AG04449 (cell line): ENCODE results near the gene SYNDIG1.
A peak's percentile ranks its signal among the peaks of the same experiment; 100 is the strongest.

Source experiments
- CTCF ChIA-PET: fragments of 350-600 bp; formaldehyde crosslinking; extraction: SDS; loops from one replicate; lab custom pipeline; 2021; ENCODE audit warnings: antibody characterized with exemption; lab: Yijun Ruan, JAX
- POLR2A ChIA-PET: fragments of 400-600, 350-600 bp; formaldehyde crosslinking; extraction: SDS; loops from one replicate; lab custom pipeline; 2020; ENCODE audit warnings: antibody characterized with exemption, inconsistent platforms; lab: Yijun Ruan, JAX
- DNase-seq: peaks from one replicate; pipeline ENCODE4 v3.0.0-alpha.2; 2010; ENCODE audit warnings: low read depth, low spot score
- H3K4me3 ChIP-seq: 2 replicates; pipeline ENCODE4 v1.5.1; 2011; ENCODE audit warnings: low read depth, mild to moderate bottlenecking, control low read depth, low read length
- TF ChIP-seq, protein P1 (sequence below): IDR thresholded peaks from one replicate; pipeline ENCODE4 v1.5.1; 2011; ENCODE audit warnings: mild to moderate bottlenecking, moderate library complexity, low read length, control low read depth, inconsistent platforms; ENCODE audit not compliant: insufficient read depth; ENCODE audit errors: missing control alignments

SYNDIG1 gene

DNA sequence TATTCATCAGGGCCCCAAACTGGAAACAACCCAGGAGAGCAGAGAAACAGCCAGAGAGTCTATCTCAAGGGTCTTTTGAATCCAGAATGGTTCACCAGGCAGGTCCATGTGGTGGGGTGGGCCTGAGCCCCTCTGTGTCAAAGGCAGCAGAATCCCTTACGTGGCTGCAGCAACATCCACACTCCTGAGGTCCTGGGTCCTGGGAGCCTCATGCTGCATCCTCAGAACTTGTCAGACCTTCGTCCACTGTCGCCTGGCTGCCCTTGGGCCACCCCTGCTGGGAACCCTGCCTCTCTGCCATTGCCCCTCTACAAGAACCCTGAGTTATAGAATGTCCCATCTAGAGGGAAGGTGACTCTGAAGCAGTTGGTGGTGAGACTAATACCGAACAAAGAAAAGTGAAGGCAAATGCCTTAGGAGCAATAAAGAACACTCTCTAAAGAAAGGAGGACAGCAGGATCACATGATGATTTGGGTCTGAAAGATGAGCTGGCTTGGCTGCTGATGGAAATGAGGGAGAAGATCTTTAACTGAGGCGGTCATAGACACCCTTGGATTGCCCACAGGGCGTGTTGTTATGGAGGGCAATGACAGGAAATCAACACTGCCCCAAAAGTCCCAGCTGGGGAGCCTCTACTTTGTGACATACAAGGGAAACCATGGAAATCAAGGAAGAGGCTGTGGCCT is 161.2 kb downstream of the SYNDIG1 start:
- no peak for DNase-seq
- POLR2A ChIA-PET: no interaction called here
- H3K4me3 ChIP-seq: no peak overlapping the region
- CTCF ChIA-PET: interaction anchor here (1.2 kb wide), 1 partner anchor 143 kb away, joined by 3 read pairs; no protein-coding TSS in a partner anchor
- TF ChIP-seq, protein P1, sequence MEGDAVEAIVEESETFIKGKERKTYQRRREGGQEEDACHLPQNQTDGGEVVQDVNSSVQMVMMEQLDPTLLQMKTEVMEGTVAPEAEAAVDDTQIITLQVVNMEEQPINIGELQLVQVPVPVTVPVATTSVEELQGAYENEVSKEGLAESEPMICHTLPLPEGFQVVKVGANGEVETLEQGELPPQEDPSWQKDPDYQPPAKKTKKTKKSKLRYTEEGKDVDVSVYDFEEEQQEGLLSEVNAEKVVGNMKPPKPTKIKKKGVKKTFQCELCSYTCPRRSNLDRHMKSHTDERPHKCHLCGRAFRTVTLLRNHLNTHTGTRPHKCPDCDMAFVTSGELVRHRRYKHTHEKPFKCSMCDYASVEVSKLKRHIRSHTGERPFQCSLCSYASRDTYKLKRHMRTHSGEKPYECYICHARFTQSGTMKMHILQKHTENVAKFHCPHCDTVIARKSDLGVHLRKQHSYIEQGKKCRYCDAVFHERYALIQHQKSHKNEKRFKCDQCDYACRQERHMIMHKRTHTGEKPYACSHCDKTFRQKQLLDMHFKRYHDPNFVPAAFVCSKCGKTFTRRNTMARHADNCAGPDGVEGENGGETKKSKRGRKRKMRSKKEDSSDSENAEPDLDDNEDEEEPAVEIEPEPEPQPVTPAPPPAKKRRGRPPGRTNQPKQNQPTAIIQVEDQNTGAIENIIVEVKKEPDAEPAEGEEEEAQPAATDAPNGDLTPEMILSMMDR: no peak

GRCh38 chr20:24631173-24631505 is 161.7 kb downstream of the SYNDIG1 start:
- no peak for DNase-seq
- ChIA-PET POLR2A (no interaction called here), CTCF (interaction anchor here (1.2 kb wide), 1 partner anchor 143 kb away, joined by 3 read pairs; no protein-coding TSS in a partner anchor)
- no peak overlapping the region for H3K4me3 ChIP-seq
- TF ChIP-seq, protein P1: no peak

DNA sequence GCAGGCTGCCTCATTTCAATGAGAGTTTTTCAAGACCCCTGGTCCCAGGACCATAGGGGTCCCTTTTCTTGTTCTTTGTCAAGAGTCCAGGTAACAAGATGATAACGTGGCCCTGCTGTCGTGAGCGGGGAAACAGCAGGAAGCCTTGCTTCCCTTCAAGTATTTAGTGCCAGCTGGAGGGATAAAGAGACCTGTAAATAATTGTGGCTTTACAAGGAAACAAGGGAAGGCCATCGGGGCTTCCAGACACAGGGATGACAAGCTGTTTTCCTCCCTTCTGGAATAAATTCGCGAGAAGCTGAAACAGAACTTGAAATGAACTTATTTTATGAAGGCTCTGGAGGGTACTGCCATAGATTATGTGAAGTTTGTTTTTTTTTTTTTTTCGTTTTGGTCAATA is 163.2 kb downstream of the SYNDIG1 start:
- POLR2A ChIA-PET: no interaction called here

DNA sequence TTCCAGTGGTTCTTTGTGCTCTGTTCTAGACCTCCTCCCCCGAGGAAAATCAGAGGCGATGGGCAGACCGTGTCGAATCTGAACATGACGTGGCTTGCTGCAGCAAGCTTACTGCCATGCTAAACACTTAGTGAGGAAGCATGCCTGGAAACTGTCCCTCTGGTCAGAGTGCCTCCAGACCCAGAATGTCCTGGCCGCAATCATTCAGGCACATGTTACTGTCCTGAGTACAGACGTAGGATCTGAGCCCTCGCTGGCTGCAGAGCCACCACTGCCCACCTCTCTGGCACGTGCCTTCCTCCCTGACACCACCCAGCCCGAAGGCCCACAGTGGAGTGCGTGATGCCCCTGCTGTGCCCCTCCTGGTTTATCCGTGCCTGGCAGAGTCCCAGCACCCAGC is 163.6 kb downstream of the SYNDIG1 start:
- POLR2A ChIA-PET: no interaction called here
- no peak for DNase-seq
- no peak overlapping the region for H3K4me3 ChIP-seq
- CTCF ChIA-PET: no interaction called here
- TF ChIP-seq, protein P1: no peak

More for the DNA sequence above, 163.2 kb downstream of the SYNDIG1 start:
- TF ChIP-seq, protein P1: no peak
- H3K4me3 ChIP-seq: no peak overlapping the region
- CTCF ChIA-PET: no interaction called here
- DNase-seq: no peak

GRCh38 chr20:24633521-24633920 is 164.1 kb downstream of the SYNDIG1 start:
- H3K4me3 ChIP-seq: no peak overlapping the region
- ChIA-PET POLR2A (no interaction called here), CTCF (no interaction called here)
- DNase-seq: no peak
- TF ChIP-seq, protein P1: no peak

- POLR2A ChIA-PET: interaction anchor here (0.7 kb wide), 1 partner anchor 17 kb away, joined by 3 read pairs; no protein-coding TSS in a partner anchor
- CTCF ChIA-PET: interaction anchor here (1.8 kb wide), 1 partner anchor 283 kb away, joined by 6 read pairs; no protein-coding TSS in a partner anchor
- 0 out of 2 replicates have a peak overlapping the region, but pooled peaks have one; percentile 8 for H3K4me3 ChIP-seq
- TF ChIP-seq, protein P1: no peak
- DNase-seq: peak; percentile 82
These were observed 165.4 kb downstream of the SYNDIG1 start for GRCh38 chr20:24634855-24635254.
